H1 (cell line): ENCODE measurements around the gene EXD2. TPM values are rescaled to one million over a fixed set of nuclear protein-coding genes. Genes with fewer than 3 reads are reported as not detected.

Experiments
- CTCF ChIA-PET: fragments of 300-600 bp; sonication (Branson Sonifier 250); formaldehyde crosslinking; loops from one replicate; lab custom pipeline; 2021; ENCODE audit not compliant: partially characterized antibody; lab: Charles Lee
- POLR2A ChIA-PET: fragments of 300-600 bp; sonication (Branson Sonifier 250); formaldehyde crosslinking; loops from one replicate; lab custom pipeline; 2021; ENCODE audit warnings: inconsistent platforms; ENCODE audit not compliant: partially characterized antibody; lab: Charles Lee
- DNase-seq, 2 experiments: peaks; one replicate each; pipeline versions ENCODE4 v3.0.0 to v3.0.0-alpha.2; 2010 to 2022; ENCODE audit warnings: low spot score in 2 of 2, low read depth in 1 of 2, mixed read lengths in 1 of 2
- FAIRE-seq: peaks from 2 replicates; lab custom pipeline; 2011; peaks lifted over from hg19 to GRCh38; lab: Jason Lieb, UNC
- H2AFZ ChIP-seq: 2 replicates; pipeline ENCODE4 v1.8.1; 2012; ENCODE audit warnings: low read length, inconsistent platforms
- H2AK5ac ChIP-seq: 2 replicates; pipeline ENCODE4 v1.6.1; 2013; ENCODE audit warnings: low read depth, low read length
- H2BK120ac ChIP-seq: replicated peaks from 2 replicates; pipeline ENCODE3; 2013; ENCODE audit warnings: low read depth, low read length, inconsistent platforms
- H2BK12ac ChIP-seq: 2 replicates; pipeline ENCODE4 v1.6.1; 2013; ENCODE audit warnings: low read depth, low read length
- H2BK15ac ChIP-seq: 2 replicates; pipeline ENCODE4 v1.6.1; 2013; ENCODE audit warnings: low read length
- H2BK20ac ChIP-seq: 2 replicates; pipeline ENCODE4 v1.6.1; 2013; ENCODE audit warnings: low read length
- H2BK5ac ChIP-seq: 2 replicates; pipeline ENCODE4 v1.6.1; 2013; ENCODE audit warnings: low read depth, low read length
- H3K14ac ChIP-seq: 2 replicates; pipeline ENCODE4 v1.6.1; 2013; ENCODE audit warnings: inconsistent platforms; ENCODE audit not compliant: insufficient read length
- H3K18ac ChIP-seq: 2 replicates; pipeline ENCODE4 v1.6.1; 2013; ENCODE audit warnings: low read length; ENCODE audit errors: extremely low read depth
- H3K23ac ChIP-seq: 2 replicates; pipeline ENCODE4 v1.6.1; 2013; ENCODE audit warnings: inconsistent platforms; ENCODE audit not compliant: insufficient read length
- H3K23me2 ChIP-seq: 2 replicates; pipeline ENCODE4 v1.6.1; 2013; ENCODE audit warnings: low read depth, low read length
- H3K27ac ChIP-seq: 2 replicates; pipeline ENCODE4 v1.6.1; 2011; ENCODE audit warnings: low read depth, low read length, inconsistent platforms
- H3K27me3 ChIP-seq, 4 experiments: replicated peaks in 1 of 4; 1 replicate in 1 of 4; 2 replicates in 3 of 4; pipeline versions ENCODE4 v1.6.1 to v1.8.1; 2011 to 2013; ENCODE audit warnings: low read length in 3 of 4, mild to moderate bottlenecking in 3 of 4, inconsistent platforms in 2 of 4, mixed read lengths in 2 of 4, moderate library complexity in 1 of 4; ENCODE audit not compliant: control insufficient read depth in 3 of 4, insufficient read depth in 3 of 4; ENCODE audit errors: extremely low read depth in 1 of 4
- H3K36me3 ChIP-seq, 4 experiments: 2 replicates each; pipeline versions ENCODE4 v1.6.1 to v1.8.1; 2011 to 2013; ENCODE audit warnings: mild to moderate bottlenecking in 4 of 4, low read length in 3 of 4, moderate library complexity in 2 of 4, control low read depth in 1 of 4, inconsistent platforms in 1 of 4; ENCODE audit not compliant: insufficient read depth in 4 of 4, control insufficient read depth in 2 of 4
- H3K4ac ChIP-seq: replicated peaks from 2 replicates; pipeline ENCODE3; 2013; ENCODE audit warnings: low read length, low read depth, mixed read lengths, inconsistent platforms; ENCODE audit not compliant: insufficient read length
- H3K4me1 ChIP-seq, 4 experiments: replicated peaks in 1 of 4; 1 replicate in 1 of 4; 2 replicates in 3 of 4; pipeline versions ENCODE4 v1.6.1 to v1.8.1; 2011 to 2013; ENCODE audit warnings: low read length in 3 of 4, inconsistent platforms in 2 of 4, mixed read lengths in 1 of 4; ENCODE audit not compliant: insufficient read depth in 4 of 4, control insufficient read depth in 3 of 4
- H3K4me2 ChIP-seq, 2 experiments: 2 replicates each; pipeline versions ENCODE4 v1.6.1 to v1.8.1; 2011 to 2013; ENCODE audit warnings: low read depth in 2 of 2, low read length in 2 of 2, control low read depth in 1 of 2, inconsistent platforms in 1 of 2, mild to moderate bottlenecking in 1 of 2; ENCODE audit not compliant: insufficient read depth in 1 of 2
- H3K4me3 ChIP-seq, 4 experiments: fragments of 200-600, 300-600 bp in 1 of 4; sonication (generic), shearing (Covaris generic), sonication (Bioruptor Twin) in 1 of 4; 2 replicates each; pipeline versions ENCODE4 v1.5.1 to v1.8.1; 2011 to 2016; ENCODE audit warnings: low read length in 4 of 4, low read depth in 3 of 4, control low read depth in 2 of 4, inconsistent platforms in 2 of 4, mild to moderate bottlenecking in 2 of 4, mixed read lengths in 1 of 4, moderate library complexity in 1 of 4; ENCODE audit not compliant: insufficient read depth in 2 of 4; ENCODE audit errors: extremely low read depth in 1 of 4
- H3K56ac ChIP-seq: replicated peaks from 2 replicates; pipeline ENCODE3; 2013; ENCODE audit warnings: low read depth, mild to moderate bottlenecking, mixed read lengths, low read length, inconsistent platforms; ENCODE audit not compliant: insufficient read length
- H3K79me1 ChIP-seq: 2 replicates; pipeline ENCODE4 v1.6.1; 2013; ENCODE audit warnings: low read depth, low read length, control low read depth
- H3K79me2 ChIP-seq, 2 experiments: 2 replicates each; pipeline versions ENCODE4 v1.6.1 to v1.8.1; 2012 to 2013; ENCODE audit warnings: low read length in 2 of 2, mild to moderate bottlenecking in 2 of 2, inconsistent platforms in 1 of 2; ENCODE audit not compliant: insufficient read depth in 2 of 2, control insufficient read depth in 1 of 2
- H3K9ac ChIP-seq, 4 experiments: replicated peaks in 1 of 4; 1 replicate in 1 of 4; 2 replicates in 3 of 4; pipeline versions ENCODE4 v1.6.1 to v1.8.1; 2011 to 2013; ENCODE audit warnings: low read depth in 3 of 4, low read length in 3 of 4, control low read depth in 2 of 4, mild to moderate bottlenecking in 2 of 4, moderate library complexity in 2 of 4, inconsistent platforms in 1 of 4; ENCODE audit errors: extremely low read depth in 1 of 4
- H3K9me3 ChIP-seq, 2 experiments: 2 replicates each; pipeline versions ENCODE4 v1.6.1 to v1.8.1; 2012 to 2013; ENCODE audit warnings: mild to moderate bottlenecking in 2 of 2, moderate library complexity in 2 of 2, control low read depth in 1 of 2, inconsistent platforms in 1 of 2, low read depth in 1 of 2, low read length in 1 of 2, mixed read lengths in 1 of 2; ENCODE audit not compliant: insufficient read depth in 2 of 2
- H4K20me1 ChIP-seq, 2 experiments: replicated peaks in 1 of 2; 2 replicates each; pipeline versions ENCODE3 to v1.8.1; 2011 to 2013; ENCODE audit warnings: inconsistent platforms in 2 of 2, low read length in 2 of 2, mild to moderate bottlenecking in 1 of 2; ENCODE audit not compliant: insufficient read depth in 2 of 2, control insufficient read depth in 1 of 2
- H4K5ac ChIP-seq: 2 replicates; pipeline ENCODE4 v1.6.1; 2013; ENCODE audit warnings: low read length, low read depth, mixed read lengths, inconsistent platforms; ENCODE audit not compliant: insufficient read length
- H4K8ac ChIP-seq: 2 replicates; pipeline ENCODE4 v1.8.0; 2013; ENCODE audit warnings: mild to moderate bottlenecking, moderate library complexity, low read length, inconsistent platforms; ENCODE audit not compliant: insufficient read depth; ENCODE audit errors: extremely low read depth
- H4K91ac ChIP-seq: replicated peaks from 2 replicates; pipeline ENCODE3; 2013; ENCODE audit warnings: low read length, mixed read lengths, inconsistent platforms; ENCODE audit not compliant: insufficient read length
- BCL11A ChIP-seq, 2 experiments: IDR thresholded peaks; one replicate each; pipeline ENCODE4 v1.6.1; 2011; ENCODE audit warnings: low read depth in 2 of 2, low read length in 2 of 2, mild to moderate bottlenecking in 2 of 2
- CTBP2 ChIP-seq: IDR thresholded peaks from 2 replicates; pipeline ENCODE4 v1.7.0; 2011; ENCODE audit warnings: borderline replicate concordance, mild to moderate bottlenecking, moderate library complexity, mixed read lengths, low read length; ENCODE audit not compliant: insufficient read depth, insufficient read length
- GTF2F1 ChIP-seq: IDR thresholded peaks from 2 replicates; pipeline ENCODE4 v1.6.1; 2012; ENCODE audit warnings: low read depth, low read length, improper control_type of control experiment, borderline replicate concordance
- HDAC2 ChIP-seq, 2 experiments: fragments of 300-600 bp in 1 of 2; sonication (generic) in 1 of 2; IDR thresholded peaks; 2 replicates each; pipeline ENCODE4 v1.6.1; 2011 to 2012; ENCODE audit warnings: low read depth in 2 of 2, low read length in 2 of 2, mild to moderate bottlenecking in 2 of 2, moderate library complexity in 2 of 2, borderline replicate concordance in 1 of 2, inconsistent platforms in 1 of 2
- JUND ChIP-seq: IDR thresholded peaks from 2 replicates; pipeline ENCODE4 v1.6.1; 2011; ENCODE audit warnings: mild to moderate bottlenecking, improper control_type of control experiment, low read length
- RBBP5 ChIP-seq: IDR thresholded peaks from 2 replicates; pipeline ENCODE4 v1.7.1; 2012; ENCODE audit warnings: low read depth, mild to moderate bottlenecking, inconsistent platforms, low read length, moderate library complexity, borderline replicate concordance
- ZNF274 ChIP-seq: IDR thresholded peaks from 2 replicates; pipeline ENCODE4 v1.7.0; 2012; ENCODE audit warnings: low read length, borderline replicate concordance; ENCODE audit errors: extremely low read depth
- WGBS, 2 experiments: shearing (Covaris generic) in 1 of 2; methylation state at CpG; one replicate each; pipeline versions ENCODE4 v1.1.6 to v1.1.7; 2013 to 2015; ENCODE audit warnings: low lambda C conversion rate in 2 of 2, mixed read lengths in 2 of 2, inconsistent platforms in 1 of 2, low coverage in 1 of 2, missing lambda C conversion rate in 1 of 2; ENCODE audit not compliant: insufficient replicate concordance in 2 of 2, insufficient coverage in 1 of 2, insufficient read length in 1 of 2; ENCODE audit errors: extremely low coverage in 1 of 2, missing lambda C conversion rate in 1 of 2; 5-methylcytosine and 5-hydroxymethylcytosine counted together
- polyA plus RNA-seq, 7 experiments: library from polyadenylated mRNA; depleted of rRNA in 3 of 7; stranded (reverse) in 5 of 7; unstranded in 2 of 7; fragments of >200 nt in 5 of 7; fragments of 200-250 nt in 2 of 7; gene quantifications; 1 replicate in 5 of 7; 2 replicates in 1 of 7; 4 replicates in 1 of 7; pipeline versions ENCODE4 v1.2.1 to v1.2.3, GENCODE V29; 2011 to 2013; ENCODE audit warnings: missing spikeins in 2 of 7, mixed read lengths in 2 of 7
- total RNA-seq: library from RNA; stranded (reverse); fragmentation: NEBNext Ultra II Directional; extraction: Animal tissue kit (Norgen Biotek cat#: 25700); gene quantifications from 2 replicates; pipeline ENCODE4 v1.2.1, GENCODE V29; 2021
- TF ChIP-seq, protein P1 (sequence below): IDR thresholded peaks from 2 replicates; pipeline ENCODE4 v1.6.1; 2012; ENCODE audit warnings: low read length, inconsistent platforms

Gene EXD2
- total and polyA plus RNA-seq, 2 of the 8 experiments (the other 6 are each of a cell fraction or from before 2014, with no cell fraction given) = 11.9 to 25.9 TPM

DNA sequence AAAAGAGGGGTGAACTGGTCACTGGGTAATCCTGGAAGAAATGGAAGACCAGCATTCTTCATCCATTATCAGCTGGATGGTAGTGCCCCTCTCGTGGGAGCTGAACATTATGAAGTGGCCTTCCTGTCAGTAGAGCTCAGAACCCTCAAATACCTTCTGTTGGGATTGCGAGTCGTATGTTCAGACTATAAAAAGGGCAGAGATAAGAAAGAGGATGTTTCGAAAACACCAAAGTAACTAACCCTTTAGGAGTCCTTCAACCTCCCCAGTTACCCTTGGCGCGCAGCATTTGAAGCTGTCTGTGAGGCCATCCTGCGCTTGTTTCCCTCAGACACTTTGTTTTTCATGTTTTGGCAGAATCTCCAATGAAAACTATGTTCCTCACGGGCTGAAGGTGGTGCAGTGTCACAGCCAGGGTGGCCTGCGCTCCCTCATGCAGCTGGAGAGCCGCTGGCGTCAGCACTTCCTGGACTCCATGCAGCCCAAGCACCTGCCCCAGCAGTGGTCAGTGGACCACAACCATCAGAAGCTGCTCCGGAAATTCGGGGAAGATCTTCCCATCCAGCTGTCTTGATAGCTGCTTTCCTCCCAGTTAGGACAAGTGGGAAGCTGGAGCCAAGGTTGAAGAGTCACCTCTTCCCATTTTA lies 49.4 kb downstream of the EXD2 start:
- H4K5ac ChIP-seq = no peak overlapping the region
- H4K8ac ChIP-seq = no peak overlapping the region
- no peak overlapping the region for H2AK5ac ChIP-seq
- no peak overlapping the region; the same call in 1 of the 2 replicates for H2BK5ac ChIP-seq
- H3K56ac ChIP-seq = no peak overlapping the region
- H3K9me3 ChIP-seq = no peaks in the 10 kb centered on the region
- WGBS, 2 experiments = 93% methylated on average over 13 of the region's 13 CpGs; no CpG with 5 or more reads in 1 of the 2 experiments
- FAIRE-seq = no peak
- peaks cover 0 to 1% of the 10 kb centered on the region in 2 experiments for H4K20me1 ChIP-seq
- H3K79me1 ChIP-seq = no peaks in the 10 kb centered on the region
- CTCF ChIA-PET = interaction anchor here (1.0 to 6.2 kb wide), 11 partner anchors 8 to 124 kb away, joined by 3 to 130 read pairs (median 10); no protein-coding TSS in a partner anchor
- no peak overlapping the region for H3K27ac ChIP-seq
- no peak overlapping the region for H3K4me2 ChIP-seq
- no peak overlapping the region for H3K4ac ChIP-seq
- no peaks in the 10 kb centered on the region for H3K79me2 ChIP-seq
- H3K27me3 ChIP-seq = no peaks in the 10 kb centered on the region
- H3K14ac ChIP-seq = no peak overlapping the region
- H3K9ac ChIP-seq = no peak overlapping the region
- H3K23me2 ChIP-seq = no peaks in the 10 kb centered on the region
- TF ChIP-seq JUND = no peak
- no peak for TF ChIP-seq CTBP2
- TF ChIP-seq, protein P1, sequence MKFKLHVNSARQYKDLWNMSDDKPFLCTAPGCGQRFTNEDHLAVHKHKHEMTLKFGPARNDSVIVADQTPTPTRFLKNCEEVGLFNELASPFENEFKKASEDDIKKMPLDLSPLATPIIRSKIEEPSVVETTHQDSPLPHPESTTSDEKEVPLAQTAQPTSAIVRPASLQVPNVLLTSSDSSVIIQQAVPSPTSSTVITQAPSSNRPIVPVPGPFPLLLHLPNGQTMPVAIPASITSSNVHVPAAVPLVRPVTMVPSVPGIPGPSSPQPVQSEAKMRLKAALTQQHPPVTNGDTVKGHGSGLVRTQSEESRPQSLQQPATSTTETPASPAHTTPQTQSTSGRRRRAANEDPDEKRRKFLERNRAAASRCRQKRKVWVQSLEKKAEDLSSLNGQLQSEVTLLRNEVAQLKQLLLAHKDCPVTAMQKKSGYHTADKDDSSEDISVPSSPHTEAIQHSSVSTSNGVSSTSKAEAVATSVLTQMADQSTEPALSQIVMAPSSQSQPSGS = no peak
- TF ChIP-seq GTF2F1 = no peak
- TF ChIP-seq HDAC2 (IDR thresholded peaks at IDR 0.05; ENCODE audit: borderline replicate concordance in 1 of 2, low read depth in 2 of 2, low read length in 2 of 2) = no peak
- no peak for TF ChIP-seq BCL11A (IDR thresholded peaks at IDR 0.05; ENCODE audit: low read depth in 2 of 2, low read length in 2 of 2)
- no peak for TF ChIP-seq ZNF274
- TF ChIP-seq RBBP5 = no peak
- TF ChIP-seq, all 59 proteins: peak for 0
- no peak overlapping the region for H3K23ac ChIP-seq
- no peak overlapping the region for H4K91ac ChIP-seq
- no peak overlapping the region for H2BK20ac ChIP-seq
- no peak overlapping the region for H2BK12ac ChIP-seq
- H3K36me3 ChIP-seq = peaks cover 4 to 38% (median 18%) of the 10 kb centered on the region in 4 experiments; a peak in 6 of 8 replicates
- H3K4me3 ChIP-seq = no peak overlapping the region
- no peak overlapping the region for H2AFZ ChIP-seq
- POLR2A ChIA-PET = no interaction called here
- no peak for DNase-seq
- H3K18ac ChIP-seq = no peak overlapping the region
- H2BK15ac ChIP-seq = no peak overlapping the region
- no peaks in the 10 kb centered on the region for H3K4me1 ChIP-seq
- H2BK120ac ChIP-seq = no peak overlapping the region
